ENCODE measurements around the gene ERN1.

The ERN1 gene

DNA sequence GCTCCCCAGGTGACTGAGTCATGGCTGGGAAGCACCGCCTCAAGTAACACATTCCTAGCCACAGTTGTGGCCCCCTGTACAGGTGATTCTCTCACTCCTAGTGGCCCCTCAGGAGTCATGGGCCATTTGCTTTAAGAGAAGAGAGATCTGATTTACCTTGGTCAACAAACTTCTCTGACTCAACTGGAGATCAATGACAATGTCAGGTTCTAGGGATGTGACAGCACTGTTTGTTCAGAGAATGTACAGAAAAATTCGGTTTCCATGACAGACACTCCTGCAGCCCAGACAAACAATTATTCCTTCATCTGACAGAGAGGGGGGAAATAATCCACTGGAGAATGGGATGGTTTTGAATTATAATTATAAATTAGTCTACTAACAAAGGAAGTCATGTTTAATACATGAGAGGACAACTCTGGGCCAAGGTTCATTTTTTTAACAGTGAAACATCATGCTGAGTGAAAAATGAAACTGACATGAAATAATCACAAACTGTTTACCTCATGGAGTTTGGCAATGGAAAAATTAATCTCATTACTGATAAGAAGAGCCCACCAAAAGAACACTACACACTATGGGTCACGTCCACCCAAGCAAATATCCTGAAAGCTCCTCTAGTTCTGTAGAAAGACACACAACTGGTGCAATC lies 9.7 kb downstream of the ERN1 start:
- 89% methylated on average over 2 of the region's 3 CpGs for WGBS
- no peaks in the 10 kb centered on the region for H3K9me3 ChIP-seq (ENCODE audit: insufficient read depth, low read depth, low read length)
- H3K36me3 ChIP-seq (ENCODE audit: insufficient read depth, low read length) = no peaks in the 10 kb centered on the region
- no peak overlapping the region for H3K4me3 ChIP-seq (ENCODE audit: low read length)
- no peak overlapping the region for H3K27ac ChIP-seq (ENCODE audit: low read depth, low read length)
- no peaks in the 10 kb centered on the region for H3K4me1 ChIP-seq (ENCODE audit: insufficient read depth, low read length)
- H3K27me3 ChIP-seq (ENCODE audit: insufficient read depth, low read length) = no peaks in the 10 kb centered on the region
- no peak overlapping the region for H3K9ac ChIP-seq (ENCODE audit: low read depth, low read length)

DNA sequence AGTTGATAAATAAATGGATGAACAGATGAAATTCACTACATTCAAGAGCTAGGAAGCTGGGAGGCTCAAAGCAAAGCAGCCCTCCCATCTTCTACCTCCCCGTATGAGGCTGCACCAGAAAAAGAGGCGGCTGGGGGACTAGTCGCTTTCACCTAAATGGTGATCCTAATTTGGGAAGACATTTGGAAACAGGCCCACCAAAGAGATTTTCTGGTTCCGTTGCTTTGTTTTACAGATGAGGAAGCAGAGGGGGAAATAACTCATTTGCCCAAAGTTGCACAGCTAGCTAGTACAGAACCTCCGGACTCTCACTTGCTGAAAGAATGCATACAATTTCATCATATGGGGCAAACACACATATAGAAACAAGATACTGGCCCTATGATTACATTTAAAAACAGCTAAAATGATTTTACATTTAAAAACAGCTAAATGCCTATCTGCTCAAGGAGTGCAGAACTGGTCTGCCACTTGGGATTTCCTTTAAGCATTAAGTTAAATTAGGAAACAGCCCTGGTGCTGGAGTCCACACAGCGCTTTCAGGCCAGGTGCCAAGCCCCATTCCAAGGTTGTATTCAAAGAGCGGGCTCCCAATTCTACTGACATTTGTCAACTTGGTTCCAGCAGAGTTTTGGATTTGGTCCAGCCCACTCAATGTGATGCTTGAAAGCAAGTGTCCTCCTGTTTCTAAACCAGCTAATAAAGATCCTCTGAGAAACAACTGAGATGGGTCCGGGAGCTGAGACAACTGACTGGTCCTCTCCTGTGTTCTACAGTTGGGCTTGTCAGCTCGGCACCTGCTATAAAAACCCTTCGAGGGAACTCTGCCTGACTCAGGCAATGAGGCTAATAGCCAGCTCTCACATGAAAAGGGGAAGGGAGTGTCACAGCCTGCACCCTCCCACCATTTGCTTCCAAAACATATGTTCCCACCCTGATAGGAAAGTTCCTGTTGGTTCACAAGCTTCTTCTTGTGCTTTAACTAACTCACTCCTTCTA lies 11.7 kb downstream of the ERN1 start:
- Histone ChIP-seq H3K4me3 (ENCODE audit: low read length) (no peak overlapping the region), H3K27me3 (ENCODE audit: insufficient read depth, low read length) (no peaks in the 10 kb centered on the region), H3K27ac (ENCODE audit: low read depth, low read length) (no peak overlapping the region), H3K9ac (ENCODE audit: low read depth, low read length) (no peak overlapping the region), H3K9me3 (ENCODE audit: insufficient read depth, low read depth, low read length) (no peaks in the 10 kb centered on the region), H3K36me3 (ENCODE audit: insufficient read depth, low read length) (no peaks in the 10 kb centered on the region), H3K4me1 (ENCODE audit: insufficient read depth, low read length) (no peaks in the 10 kb centered on the region)
- 92% methylated on average over 10 of the region's 10 CpGs for WGBS

GRCh38 chr17:64115822-64116534 lies 14.0 kb downstream of the ERN1 start:
- Histone ChIP-seq H3K27me3 (ENCODE audit: insufficient read depth, low read length) (no peaks in the 10 kb centered on the region), H3K36me3 (ENCODE audit: insufficient read depth, low read length) (no peaks in the 10 kb centered on the region), H3K4me1 (ENCODE audit: insufficient read depth, low read length) (no peaks in the 10 kb centered on the region), H3K9me3 (ENCODE audit: insufficient read depth, low read depth, low read length) (no peaks in the 10 kb centered on the region), H3K27ac (ENCODE audit: low read depth, low read length) (no peak overlapping the region), H3K4me3 (ENCODE audit: low read length) (no peak overlapping the region), H3K9ac (ENCODE audit: low read depth, low read length) (no peak overlapping the region)
- 90% methylated on average over 7 of the region's 7 CpGs for WGBS

DNA sequence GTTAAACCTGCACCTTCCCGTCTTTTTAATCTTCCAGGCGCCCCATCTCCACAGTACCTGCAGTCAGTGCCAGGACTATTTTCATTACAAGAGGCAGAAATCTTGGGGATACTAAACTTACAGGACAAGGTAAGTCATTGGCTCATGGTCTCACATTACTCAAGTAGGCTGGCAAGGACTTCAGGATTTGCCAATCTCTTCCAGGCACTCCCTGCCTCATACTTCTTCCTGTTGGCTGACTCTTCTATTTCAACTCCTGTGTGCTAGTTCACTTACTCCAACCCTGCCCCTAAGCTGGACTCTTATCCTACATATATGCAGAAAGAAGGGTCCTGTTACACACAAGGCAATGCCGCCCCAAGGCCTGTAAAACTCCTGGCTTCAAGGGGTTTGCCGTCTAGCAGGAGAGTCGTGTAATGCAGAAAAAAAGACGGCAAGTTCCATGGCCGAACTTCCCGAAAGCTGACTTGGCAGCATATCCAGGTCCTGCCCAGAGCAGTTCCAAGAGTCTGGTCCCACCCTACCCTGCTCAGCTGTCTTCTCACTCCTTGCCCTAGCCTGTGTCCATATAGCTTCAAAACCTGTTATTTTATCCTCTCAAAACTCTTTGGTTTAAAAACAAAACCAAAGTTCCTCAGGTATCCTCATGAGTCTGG lies 14.8 kb downstream of the ERN1 start:
- Histone ChIP-seq H3K36me3 (ENCODE audit: insufficient read depth, low read length) (no peaks in the 10 kb centered on the region), H3K4me3 (ENCODE audit: low read length) (no peak overlapping the region), H3K27ac (ENCODE audit: low read depth, low read length) (no peak overlapping the region), H3K27me3 (ENCODE audit: insufficient read depth, low read length) (no peaks in the 10 kb centered on the region), H3K9ac (ENCODE audit: low read depth, low read length) (no peak overlapping the region), H3K9me3 (ENCODE audit: insufficient read depth, low read depth, low read length) (no peaks in the 10 kb centered on the region), H3K4me1 (ENCODE audit: insufficient read depth, low read length) (peaks cover 7% of the 10 kb centered on the region)
- 93% methylated on average over 8 of the region's 8 CpGs for WGBS

GRCh38 chr17:64113006-64113405 lies 16.9 kb downstream of the ERN1 start:
- H3K27me3 ChIP-seq (ENCODE audit: insufficient read depth, low read length) = no peaks in the 10 kb centered on the region
- H3K9ac ChIP-seq (ENCODE audit: low read depth, low read length) = no peak overlapping the region
- peaks cover 14% of the 10 kb centered on the region for H3K4me1 ChIP-seq (ENCODE audit: insufficient read depth, low read length)
- 94% methylated on average over 2 of the region's 2 CpGs for WGBS
- no peaks in the 10 kb centered on the region for H3K9me3 ChIP-seq (ENCODE audit: insufficient read depth, low read depth, low read length)
- no peak overlapping the region for H3K4me3 ChIP-seq (ENCODE audit: low read length)
- H3K27ac ChIP-seq (ENCODE audit: low read depth, low read length) = no peak overlapping the region
- no peaks in the 10 kb centered on the region for H3K36me3 ChIP-seq (ENCODE audit: insufficient read depth, low read length)

- 94% methylated on average over 4 of the region's 4 CpGs for WGBS
- Histone ChIP-seq H3K4me1 (ENCODE audit: insufficient read depth, low read length) (peaks cover 14% of the 10 kb centered on the region), H3K27me3 (ENCODE audit: insufficient read depth, low read length) (no peaks in the 10 kb centered on the region), H3K36me3 (ENCODE audit: insufficient read depth, low read length) (no peaks in the 10 kb centered on the region), H3K27ac (ENCODE audit: low read depth, low read length) (no peak overlapping the region), H3K9ac (ENCODE audit: low read depth, low read length) (no peak overlapping the region), H3K4me3 (ENCODE audit: low read length) (no peak overlapping the region), H3K9me3 (ENCODE audit: insufficient read depth, low read depth, low read length) (no peaks in the 10 kb centered on the region)
These were observed 18.1 kb downstream of the ERN1 start for GRCh38 chr17:64111831-64112230.

DNA sequence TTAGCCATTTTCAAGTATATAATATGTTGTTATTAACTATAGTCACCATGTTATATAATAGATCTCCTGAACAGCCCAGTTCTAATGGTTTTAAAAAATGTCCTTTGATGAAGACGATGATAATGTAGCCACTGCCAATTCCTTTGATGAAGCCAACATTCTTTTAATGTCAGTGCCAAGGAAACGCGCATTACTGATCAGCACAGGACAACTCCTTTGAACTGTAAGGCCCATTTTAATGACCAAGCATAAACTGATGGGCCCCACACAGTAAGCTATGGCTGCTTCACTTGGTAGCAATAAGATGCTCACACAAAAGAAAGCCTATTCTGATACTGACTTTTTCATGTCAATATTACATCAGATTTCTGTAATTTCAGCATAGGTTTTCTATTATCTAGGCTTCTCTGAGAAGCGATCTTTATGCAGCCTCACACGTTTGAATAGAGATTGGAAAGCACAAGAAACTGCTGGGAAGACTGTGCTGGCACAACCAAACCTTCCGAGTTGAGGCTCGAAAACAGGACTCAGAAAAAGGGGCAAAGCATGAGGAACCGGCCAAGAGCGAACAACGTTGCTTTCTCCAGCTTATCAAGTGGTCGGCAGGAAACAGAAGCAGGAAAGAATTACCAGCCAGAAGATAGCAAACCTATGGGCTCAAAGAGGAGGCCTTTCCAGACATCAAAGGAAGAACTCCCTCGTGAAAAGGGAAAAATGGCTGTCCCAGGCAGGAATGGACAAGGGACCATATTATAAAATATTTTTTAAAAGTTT lies 19.4 kb downstream of the ERN1 start:
- no peaks in the 10 kb centered on the region for H3K36me3 ChIP-seq (ENCODE audit: insufficient read depth, low read length)
- no peak overlapping the region for H3K9ac ChIP-seq (ENCODE audit: low read depth, low read length)
- H3K27me3 ChIP-seq (ENCODE audit: insufficient read depth, low read length) = no peaks in the 10 kb centered on the region
- 87% methylated on average over 12 of the region's 12 CpGs for WGBS
- H3K4me3 ChIP-seq (ENCODE audit: low read length) = no peak overlapping the region
- H3K27ac ChIP-seq (ENCODE audit: low read depth, low read length) = no peak overlapping the region
- no peaks in the 10 kb centered on the region for H3K9me3 ChIP-seq (ENCODE audit: insufficient read depth, low read depth, low read length)
- H3K4me1 ChIP-seq (ENCODE audit: insufficient read depth, low read length) = peaks cover 14% of the 10 kb centered on the region

- WGBS = 93% methylated on average over 4 of the region's 5 CpGs
- peaks cover 14% of the 10 kb centered on the region for H3K4me1 ChIP-seq (ENCODE audit: insufficient read depth, low read length)
- no peaks in the 10 kb centered on the region for H3K9me3 ChIP-seq (ENCODE audit: insufficient read depth, low read depth, low read length)
- no peak overlapping the region for H3K9ac ChIP-seq (ENCODE audit: low read depth, low read length)
- no peak overlapping the region for H3K27ac ChIP-seq (ENCODE audit: low read depth, low read length)
- H3K36me3 ChIP-seq (ENCODE audit: insufficient read depth, low read length) = no peaks in the 10 kb centered on the region
- H3K27me3 ChIP-seq (ENCODE audit: insufficient read depth, low read length) = no peaks in the 10 kb centered on the region
- H3K4me3 ChIP-seq (ENCODE audit: low read length) = no peak overlapping the region
These were observed 20.5 kb downstream of the ERN1 start for GRCh38 chr17:64109400-64109799.

DNA sequence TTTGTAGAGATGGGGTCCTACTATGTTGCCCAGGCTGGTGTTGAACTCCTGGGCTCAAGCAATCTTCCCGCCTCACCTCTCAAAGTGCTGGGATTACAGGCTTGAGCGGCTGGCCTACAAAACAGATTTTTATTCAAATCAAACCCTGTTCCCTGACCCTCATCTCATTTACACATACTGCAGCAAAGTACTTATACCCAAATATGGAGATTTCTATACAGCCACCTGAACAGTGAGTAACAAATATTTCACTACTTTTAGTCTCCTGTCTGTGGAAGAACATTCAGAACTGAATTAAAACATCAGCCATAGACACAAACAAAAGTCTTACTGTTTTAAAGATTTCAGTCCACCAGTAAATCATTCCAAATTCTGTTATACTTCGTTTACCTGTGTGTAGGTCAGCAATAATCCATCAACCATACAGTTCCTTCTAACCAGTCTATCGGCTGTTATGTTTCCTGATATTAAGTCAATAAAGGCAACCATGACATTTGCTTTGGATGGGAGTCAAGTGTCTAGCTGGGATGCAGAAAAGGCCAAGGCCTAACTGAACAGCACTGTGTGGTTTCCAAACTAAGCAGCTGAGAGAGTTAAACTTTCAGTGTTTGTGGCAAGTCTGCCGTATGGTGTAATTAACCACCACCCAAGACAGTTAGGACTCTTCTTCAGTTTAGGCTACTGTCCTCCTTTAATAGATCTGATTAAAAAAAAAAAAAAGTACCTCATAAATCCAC lies 22.3 kb downstream of the ERN1 start:
- H3K4me1 ChIP-seq (ENCODE audit: insufficient read depth, low read length) = peaks cover 14% of the 10 kb centered on the region
- no peak overlapping the region for H3K4me3 ChIP-seq (ENCODE audit: low read length)
- H3K9me3 ChIP-seq (ENCODE audit: insufficient read depth, low read depth, low read length) = no peaks in the 10 kb centered on the region
- H3K27ac ChIP-seq (ENCODE audit: low read depth, low read length) = no peak overlapping the region
- no peak overlapping the region for H3K9ac ChIP-seq (ENCODE audit: low read depth, low read length)
- no peaks in the 10 kb centered on the region for H3K36me3 ChIP-seq (ENCODE audit: insufficient read depth, low read length)
- WGBS = 94% methylated on average over 5 of the region's 5 CpGs
- no peaks in the 10 kb centered on the region for H3K27me3 ChIP-seq (ENCODE audit: insufficient read depth, low read length)

GRCh38 chr17:64106918-64107317 lies 23.0 kb downstream of the ERN1 start:
- 97% methylated on average over 2 of the region's 3 CpGs for WGBS
- no peak overlapping the region for H3K9ac ChIP-seq (ENCODE audit: low read depth, low read length)
- H3K4me1 ChIP-seq (ENCODE audit: insufficient read depth, low read length) = peaks cover 14% of the 10 kb centered on the region
- no peak overlapping the region for H3K27ac ChIP-seq (ENCODE audit: low read depth, low read length)
- H3K4me3 ChIP-seq (ENCODE audit: low read length) = no peak overlapping the region
- no peaks in the 10 kb centered on the region for H3K27me3 ChIP-seq (ENCODE audit: insufficient read depth, low read length)
- H3K36me3 ChIP-seq (ENCODE audit: insufficient read depth, low read length) = no peaks in the 10 kb centered on the region
- no peaks in the 10 kb centered on the region for H3K9me3 ChIP-seq (ENCODE audit: insufficient read depth, low read depth, low read length)
